Stomach (tissue), 9 donors: ENCODE data around the gene VAMP5. TPM values are rescaled to one million over a fixed set of nuclear protein-coding genes. Genes with fewer than 3 reads are reported as not detected.
"Not testable (repeated sequence)": the region's sequence is repeated elsewhere in the genome, so short reads cannot be mapped to it uniquely, and the experiment has no call there.

ENCODE experiments used
- DNase-seq, 2 donors: peaks; one replicate each; pipeline versions ENCODE4 v3.0.0 to v3.0.0-alpha.2; 2013 to 2019
- H3K27ac ChIP-seq, 5 donors: fragments of 200-600 bp in 4 of 5; sonication (generic) in 4 of 5; one replicate each; pipeline ENCODE4 v1.5.1; 2013 to 2019; ENCODE audit warnings: mild to moderate bottlenecking in 1 of 5, moderate library complexity in 1 of 5
- H3K27me3 ChIP-seq, 3 donors: fragments of 200-600 bp; sonication (generic); one replicate each; pipeline ENCODE4 v1.5.1; 2017 to 2019; ENCODE audit warnings: mixed run types in 1 of 3
- H3K36me3 ChIP-seq, 4 donors: fragments of 200-600 bp; sonication (generic); 1 replicate in 3 of 4; 2 replicates in 1 of 4; pipeline ENCODE4 v1.5.1; 2016 to 2019
- H3K4me1 ChIP-seq, 4 donors: fragments of 200-600 bp; sonication (generic); one replicate each; pipeline ENCODE4 v1.5.1; 2016 to 2019
- H3K4me3 ChIP-seq, 4 donors: fragments of 200-600 bp; sonication (generic) in 3 of 4; one replicate each; pipeline ENCODE4 v1.5.1; 2016 to 2019; ENCODE audit warnings: mild to moderate bottlenecking in 1 of 4
- H3K9me3 ChIP-seq, 4 donors: fragments of 200-600 bp; sonication (generic); one replicate each; pipeline ENCODE4 v1.5.1; 2016 to 2019
- EP300 ChIP-seq: sonication (generic); formaldehyde crosslinking; IDR thresholded peaks from one replicate; pipeline ENCODE4 v1.6.1; 2017; ENCODE audit warnings: antibody characterized with exemption
- POLR2A ChIP-seq, 4 donors: fragments of 450-650 bp; IDR thresholded peaks; one replicate each; pipeline ENCODE4 v1.6.1; 2016; ENCODE audit warnings: antibody characterized with exemption in 4 of 4, control low read depth in 2 of 4, mild to moderate bottlenecking in 1 of 4, moderate library complexity in 1 of 4
- POLR2AphosphoS5 ChIP-seq, 3 donors: sonication (generic); formaldehyde crosslinking; IDR thresholded peaks; one replicate each; pipeline ENCODE4 v1.6.1; 2016; ENCODE audit warnings: antibody characterized with exemption in 3 of 3
- WGBS, 5 donors: extraction: QIAGEN DNeasy Blood & Tissue Kit in 3 of 5; methylation state at CpG; one replicate each; pipeline versions ENCODE4 v1.1.5 to v1.1.7; 2013 to 2018; 5-methylcytosine and 5-hydroxymethylcytosine counted together
- intact Hi-C: fragments of 100-400 bp; cut with DNase I; formaldehyde crosslinking; loops from one replicate; pipeline ENCODE4 v1.15.1; 2023; ENCODE audit warnings: low total_unique reads
- polyA plus RNA-seq, 3 donors: library from polyadenylated mRNA; stranded (reverse); fragments of 200-250 nt; gene quantifications; one replicate each; pipeline ENCODE4 v1.2.3, GENCODE V29; 2013
- total RNA-seq, 5 donors: library from RNA; depleted of rRNA; stranded (reverse); fragments of >200 nt; gene quantifications; one replicate each; pipeline versions ENCODE4 v1.1.0 to v1.2.3, GENCODE V29; 2014 to 2016
- TF ChIP-seq, protein P1 (sequence below), 7 experiments: fragments of 450-650 bp in 4 of 7; fragments of 200-600 bp in 3 of 7; sonication (generic) in 3 of 7; IDR thresholded peaks; one replicate each; pipeline ENCODE4 v1.5.1; 2016 to 2019; ENCODE audit warnings: antibody characterized with exemption in 7 of 7, control low read depth in 2 of 7, mild to moderate bottlenecking in 1 of 7
- donor health status: healthy with polysubstance abuse.
- donor health status: Bipolar disorder and iron deficiency.
- donor health status: healthy.

VAMP5 gene
- total and polyA plus RNA-seq, 8 donors: 7.7 to 95.1 (median 77.8) TPM

- peak within 1 kb of the TSS; percentile 85 to 96 (median 90) for H3K27ac ChIP-seq
- H3K4me3 ChIP-seq: peak within 1 kb of the TSS; percentile 85 to 98 (median 94)
- H3K27me3 ChIP-seq: no peaks in the 10 kb centered on the region
- TF ChIP-seq POLR2A (IDR thresholded peaks at IDR 0.05): peak in 1 of 4 donors; percentile 16
- TF ChIP-seq, protein P1, sequence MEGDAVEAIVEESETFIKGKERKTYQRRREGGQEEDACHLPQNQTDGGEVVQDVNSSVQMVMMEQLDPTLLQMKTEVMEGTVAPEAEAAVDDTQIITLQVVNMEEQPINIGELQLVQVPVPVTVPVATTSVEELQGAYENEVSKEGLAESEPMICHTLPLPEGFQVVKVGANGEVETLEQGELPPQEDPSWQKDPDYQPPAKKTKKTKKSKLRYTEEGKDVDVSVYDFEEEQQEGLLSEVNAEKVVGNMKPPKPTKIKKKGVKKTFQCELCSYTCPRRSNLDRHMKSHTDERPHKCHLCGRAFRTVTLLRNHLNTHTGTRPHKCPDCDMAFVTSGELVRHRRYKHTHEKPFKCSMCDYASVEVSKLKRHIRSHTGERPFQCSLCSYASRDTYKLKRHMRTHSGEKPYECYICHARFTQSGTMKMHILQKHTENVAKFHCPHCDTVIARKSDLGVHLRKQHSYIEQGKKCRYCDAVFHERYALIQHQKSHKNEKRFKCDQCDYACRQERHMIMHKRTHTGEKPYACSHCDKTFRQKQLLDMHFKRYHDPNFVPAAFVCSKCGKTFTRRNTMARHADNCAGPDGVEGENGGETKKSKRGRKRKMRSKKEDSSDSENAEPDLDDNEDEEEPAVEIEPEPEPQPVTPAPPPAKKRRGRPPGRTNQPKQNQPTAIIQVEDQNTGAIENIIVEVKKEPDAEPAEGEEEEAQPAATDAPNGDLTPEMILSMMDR (IDR thresholded peaks at IDR 0.05): no peak
- TF ChIP-seq POLR2AphosphoS5 (IDR thresholded peaks at IDR 0.05): peak; percentile 48 to 92 (median 73)
- no peak for TF ChIP-seq EP300
- peaks cover 9 to 29% (median 21%) of the 10 kb centered on the region in 4 donors for H3K36me3 ChIP-seq
- intact Hi-C loops: no loop called here
- WGBS, 5 donors: 8 to 23% (median 10%) methylated on average over 32 to 73 of the region's 73 CpGs
- H3K4me1 ChIP-seq: peaks cover 34 to 62% (median 58%) of the 10 kb centered on the region in 4 donors
- H3K9me3 ChIP-seq: no peaks in the 10 kb centered on the region
- DNase-seq: peak; percentile 92 to 97
Measured at GRCh38 chr2:85611705-85612587, 27.7 kb downstream of the VAMP5 start, which contains the start of gene C2orf68. C2orf68 (minus strand) TSS chr2:85612066; CDS start chr2:85611984, 82 bp downstream.

DNA sequence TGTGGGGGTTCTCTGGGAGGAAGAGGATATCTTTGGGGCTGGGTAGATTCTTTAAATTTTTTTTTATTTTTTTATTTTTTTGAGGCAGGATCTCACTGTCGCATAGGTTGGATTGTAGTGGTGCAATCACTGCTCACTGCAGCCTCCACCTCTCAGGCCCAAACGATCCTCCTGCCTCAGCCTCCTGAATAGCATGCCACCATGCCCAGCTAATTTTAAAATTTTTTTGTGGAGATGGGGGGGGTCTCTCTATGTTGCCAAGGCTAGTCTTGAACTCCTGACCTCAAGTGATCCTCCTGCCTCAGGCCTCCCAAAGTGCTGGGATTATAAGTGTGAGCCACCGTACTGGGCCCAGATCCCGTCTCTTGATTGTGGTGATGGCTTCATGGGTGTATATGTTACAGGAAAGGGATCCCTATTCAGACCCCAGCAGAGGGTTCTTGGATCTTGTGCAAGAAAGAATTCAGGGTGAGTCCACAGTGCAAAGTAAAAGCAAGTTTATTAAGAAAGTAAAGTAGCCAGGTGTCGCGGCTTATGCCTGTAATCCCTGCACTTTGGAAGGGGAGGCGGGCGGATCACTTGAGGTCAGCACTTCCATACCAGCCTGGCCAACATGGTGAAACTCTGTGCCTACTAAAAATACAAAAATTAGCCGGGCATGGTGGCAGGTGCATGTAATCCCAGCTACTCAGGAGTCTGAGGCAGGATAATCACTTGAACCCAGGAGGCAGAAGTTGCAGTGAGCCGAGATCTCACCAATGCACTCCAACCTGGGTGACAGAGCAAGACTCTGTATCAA is 29.7 kb downstream of the VAMP5 start:
- no peaks in the 10 kb centered on the region for H3K27me3 ChIP-seq
- H3K36me3 ChIP-seq: peaks cover 8 to 17% (median 12%) of the 10 kb centered on the region in 4 donors
- H3K4me1 ChIP-seq: peaks cover 30 to 62% (median 58%) of the 10 kb centered on the region in 4 donors
- no peak overlapping the region for H3K4me3 ChIP-seq
- no peak for DNase-seq
- no peak overlapping the region for H3K27ac ChIP-seq
- WGBS, 5 donors: 78 to 83% (median 81%) methylated on average over 10 of the region's 10 CpGs
- intact Hi-C loops: no loop called here
- TF ChIP-seq POLR2A (IDR thresholded peaks at IDR 0.05) (no peak), EP300 (no peak), POLR2AphosphoS5 (IDR thresholded peaks at IDR 0.05) (no peak)
- TF ChIP-seq, protein P1 (IDR thresholded peaks at IDR 0.05): no peak
- H3K9me3 ChIP-seq: no peaks in the 10 kb centered on the region

DNA sequence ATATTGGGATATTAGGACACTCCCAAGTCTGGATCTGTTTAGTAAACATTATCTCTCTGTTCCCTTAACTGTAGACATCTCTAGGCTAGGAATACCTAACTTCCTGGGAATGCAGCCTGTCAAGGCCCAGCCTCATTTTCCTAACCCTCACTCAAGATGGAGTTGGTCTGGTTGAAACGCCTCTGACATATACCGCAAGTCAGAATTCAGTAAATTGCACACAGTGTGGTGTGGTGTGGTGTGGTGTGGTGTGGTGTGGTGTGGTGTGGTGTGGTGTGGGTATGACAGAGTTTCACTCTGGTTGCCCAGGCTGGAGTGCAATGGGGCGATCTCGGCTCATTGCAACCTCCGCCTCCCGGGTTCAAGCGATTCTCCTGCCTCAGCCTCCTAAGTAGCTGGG is 30.5 kb downstream of the VAMP5 start:
- DNase-seq, H3K4me3 ChIP-seq, H3K27me3 ChIP-seq, intact Hi-C loops, H3K27ac ChIP-seq, H3K9me3 ChIP-seq: not testable (repeated sequence)
- 87 to 95% (median 93%) methylated on average over 7 of the region's 7 CpGs for WGBS, 5 donors
- Histone ChIP-seq H3K4me1 (peaks cover 23 to 60% (median 54%) of the 10 kb centered on the region in 4 donors), H3K36me3 (peaks cover 4 to 17% (median 13%) of the 10 kb centered on the region in 4 donors)

GRCh38 chr2:85615413-85615728 is 31.1 kb downstream of the VAMP5 start:
- peak overlapping the region in 4 of 5 donors; percentile 84 to 91 (median 90) for H3K27ac ChIP-seq

GRCh38 chr2:85617723-85618122 is 33.5 kb downstream of the VAMP5 start:
- H3K36me3 ChIP-seq: peaks cover 24 to 46% (median 42%) of the 10 kb centered on the region in 4 donors
- peaks cover 10 to 50% (median 32%) of the 10 kb centered on the region in 4 donors for H3K4me1 ChIP-seq
- H3K9me3 ChIP-seq, DNase-seq, intact Hi-C loops, H3K27me3 ChIP-seq, H3K27ac ChIP-seq: not testable (repeated sequence)
- peak overlapping the region in 2 of 4 donors; percentile 92 to 97 for H3K4me3 ChIP-seq
- WGBS, 5 donors: 81 to 91% (median 87%) methylated on average over 5 of the region's 5 CpGs

More at GRCh38 chr2:85615413-85615728, 31.1 kb downstream of the VAMP5 start:
- intact Hi-C loops: no loop called here
- TF ChIP-seq POLR2A (IDR thresholded peaks at IDR 0.05) (no peak), EP300 (no peak)
- TF ChIP-seq, protein P1 (IDR thresholded peaks at IDR 0.05): no peak
- no peaks in the 10 kb centered on the region for H3K27me3 ChIP-seq
- no peaks in the 10 kb centered on the region for H3K9me3 ChIP-seq
- peak overlapping the region; percentile 69 to 97 (median 89) for H3K4me3 ChIP-seq
- 85 to 94% (median 89%) methylated on average over 17 of the region's 17 CpGs for WGBS, 5 donors
- DNase-seq: no peak
- H3K4me1 ChIP-seq: peaks cover 17 to 57% (median 51%) of the 10 kb centered on the region in 4 donors
- peaks cover 4 to 22% (median 19%) of the 10 kb centered on the region in 4 donors for H3K36me3 ChIP-seq
